Testis (tissue), 3 donors: ENCODE results near the gene KLHL14. TPM values are rescaled to one million over a fixed set of nuclear protein-coding genes. Genes with fewer than 3 reads are reported as not detected.

Source experiments
- DNase-seq: peaks from one replicate; pipeline ENCODE4 v3.0.0-alpha.2; 2019
- H3K27ac ChIP-seq, 2 donors: fragments of 200-600 bp; sonication (generic); one replicate each; pipeline ENCODE4 v1.5.1; 2019
- H3K27me3 ChIP-seq: fragments of 200-600 bp; sonication (generic); one replicate; pipeline ENCODE4 v1.5.1; 2019
- H3K36me3 ChIP-seq: fragments of 200-600 bp; sonication (generic); one replicate; pipeline ENCODE4 v1.5.1; 2017; ENCODE audit warnings: low read depth; ENCODE audit errors: missing control alignments
- H3K4me1 ChIP-seq: fragments of 200-600 bp; sonication (generic); one replicate; pipeline ENCODE4 v1.5.1; 2019
- H3K4me3 ChIP-seq, 2 donors: fragments of 200-600 bp; sonication (generic); one replicate each; pipeline ENCODE4 v1.5.1; 2017 to 2019
- H3K9me3 ChIP-seq: fragments of 200-600 bp; sonication (generic); one replicate; pipeline ENCODE4 v1.5.1; 2017
- CTCF ChIP-seq, 3 experiments: fragments of 450-650 bp in 2 of 3; fragments of 200-600 bp in 1 of 3; sonication (generic) in 1 of 3; IDR thresholded peaks; one replicate each; pipeline ENCODE4 v1.5.1; 2016 to 2019; ENCODE audit warnings: antibody characterized with exemption in 3 of 3, mild to moderate bottlenecking in 2 of 3, moderate library complexity in 1 of 3
- POLR2A ChIP-seq: fragments of 450-650 bp; IDR thresholded peaks from one replicate; pipeline ENCODE4 v1.6.1; 2017; ENCODE audit warnings: antibody characterized with exemption, mild to moderate bottlenecking, moderate library complexity
- WGBS, 2 donors: methylation state at CpG; one replicate each; pipeline ENCODE4 v1.1.5; 2018; 5-methylcytosine and 5-hydroxymethylcytosine counted together
- intact Hi-C: fragments of 100-400 bp; cut with DNase I; formaldehyde crosslinking; loops from one replicate; pipeline ENCODE4 v1.15.1; 2023; ENCODE audit warnings: low total_unique reads
- polyA plus RNA-seq: library from polyadenylated mRNA; stranded (reverse); fragments of 350-450 nt; fragmentation: Illumina TruSeq; extraction: RNeasy Lipid Tissue Mini Kit (QIAGEN cat#74804); gene quantifications from one replicate; pipeline ENCODE4 v1.2.3, GENCODE V29; 2014; ENCODE audit warnings: low read depth, low replicate concordance; ENCODE audit not compliant: insufficient read depth
- total RNA-seq, 2 donors: library from RNA; depleted of rRNA; stranded (reverse); fragments of >200 nt; gene quantifications; one replicate each; pipeline ENCODE4 v1.2.3, GENCODE V29; 2016

Gene KLHL14
- total and polyA plus RNA-seq, 3 donors from 2014 or later: 2.0 to 3.3 (median 2.7) TPM

DNA sequence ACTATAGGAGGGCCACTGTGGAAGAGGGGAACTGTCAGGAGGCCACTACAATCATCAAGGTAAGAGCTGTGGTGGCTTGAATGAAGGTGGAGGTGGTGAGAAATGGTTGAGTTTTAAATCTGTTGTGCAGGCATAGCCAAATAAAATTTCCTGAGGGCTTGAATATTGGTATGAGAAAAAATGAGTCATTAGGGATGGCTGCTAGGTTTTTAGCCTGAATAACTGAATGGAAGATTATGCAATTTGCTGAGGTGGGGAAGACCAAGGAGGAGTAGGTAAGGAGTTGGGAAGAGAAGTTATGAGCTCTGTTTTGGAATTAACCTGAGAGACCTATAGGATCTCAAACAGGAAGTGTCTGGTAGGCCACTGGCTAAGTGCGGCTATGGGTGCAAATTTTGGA lies 84.0 kb downstream of the KLHL14 start:
- Histone ChIP-seq H3K9me3 (no peaks in the 10 kb centered on the region), H3K27me3 (no peaks in the 10 kb centered on the region), H3K36me3 (no peaks in the 10 kb centered on the region), H3K4me1 (no peaks in the 10 kb centered on the region), H3K4me3 (no peak overlapping the region), H3K27ac (no peak overlapping the region)
- WGBS, 2 donors: 94 to 96% methylated on average over 1 of the region's 1 CpG
- TF ChIP-seq POLR2A: no peak
- TF ChIP-seq CTCF (IDR thresholded peaks at IDR 0.05): no peak
- intact Hi-C loops: no loop called here
- no peak for DNase-seq

DNA sequence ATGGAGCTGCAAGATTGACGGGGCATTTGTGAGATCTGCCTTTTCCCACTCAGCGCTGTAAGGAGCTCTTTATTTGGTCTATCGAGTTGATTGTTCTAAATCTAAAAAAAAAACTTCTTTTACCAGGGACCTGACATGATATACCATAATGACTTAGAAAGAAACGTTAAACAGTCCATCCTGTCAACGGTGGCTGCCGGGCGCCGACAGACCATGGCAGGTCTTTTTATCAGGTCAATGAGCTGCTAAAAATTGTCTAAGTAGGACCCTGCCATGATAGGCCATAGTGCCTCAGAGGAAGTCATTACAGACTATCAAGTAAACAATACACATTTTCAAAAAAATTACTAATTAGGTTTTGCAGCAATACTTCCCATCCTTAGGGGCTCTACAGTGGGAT lies 87.9 kb downstream of the KLHL14 start:
- Histone ChIP-seq H3K27me3 (no peaks in the 10 kb centered on the region), H3K36me3 (no peaks in the 10 kb centered on the region), H3K4me3 (no peak overlapping the region), H3K4me1 (no peaks in the 10 kb centered on the region), H3K9me3 (no peaks in the 10 kb centered on the region), H3K27ac (no peak overlapping the region)
- intact Hi-C loops: no loop called here
- WGBS, 2 donors: 76 to 78% methylated on average over 8 of the region's 8 CpGs
- no peak for DNase-seq
- no peak for TF ChIP-seq POLR2A

GRCh38 chr18:32684096-32684495 lies 88.7 kb downstream of the KLHL14 start:
- WGBS, 2 donors: 88 to 95% methylated on average over 1 of the region's 1 CpG
- H3K36me3 ChIP-seq: no peaks in the 10 kb centered on the region
- H3K27ac ChIP-seq: no peak overlapping the region
- intact Hi-C loops: no loop called here
- TF ChIP-seq CTCF (IDR thresholded peaks at IDR 0.05) (no peak), POLR2A (no peak)
- no peak for DNase-seq
- no peak overlapping the region for H3K4me3 ChIP-seq
- H3K4me1 ChIP-seq: no peaks in the 10 kb centered on the region
- H3K27me3 ChIP-seq: no peaks in the 10 kb centered on the region
- no peaks in the 10 kb centered on the region for H3K9me3 ChIP-seq

GRCh38 chr18:32683044-32683443 lies 89.8 kb downstream of the KLHL14 start:
- no peaks in the 10 kb centered on the region for H3K27me3 ChIP-seq
- no peaks in the 10 kb centered on the region for H3K9me3 ChIP-seq
- no peak for TF ChIP-seq POLR2A
- no peak for TF ChIP-seq CTCF (IDR thresholded peaks at IDR 0.05)
- H3K27ac ChIP-seq: no peak overlapping the region
- DNase-seq: no peak
- intact Hi-C loops: no loop called here
- no peak overlapping the region for H3K4me3 ChIP-seq
- H3K4me1 ChIP-seq: no peaks in the 10 kb centered on the region
- H3K36me3 ChIP-seq: no peaks in the 10 kb centered on the region
- 85 to 89% methylated on average over 4 of the region's 4 CpGs for WGBS, 2 donors

DNA sequence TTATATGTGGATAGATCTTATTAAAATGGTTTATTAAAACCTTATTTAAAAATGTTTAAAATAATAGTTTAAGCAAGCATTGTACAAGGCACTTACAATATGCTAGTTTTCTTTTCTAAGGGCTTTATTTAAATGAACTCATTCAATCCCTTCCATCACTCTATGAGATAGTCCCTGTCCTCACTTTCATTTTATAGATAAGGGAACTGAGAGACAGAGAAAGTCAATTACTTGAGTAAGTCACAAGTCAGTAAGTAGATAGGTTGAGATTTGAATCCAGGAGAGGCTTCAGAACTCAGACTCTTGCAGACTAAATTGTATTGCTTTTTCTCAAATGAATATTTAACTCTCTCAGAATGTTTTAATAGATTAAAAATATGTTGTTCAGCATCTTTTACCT lies 95.2 kb downstream of the KLHL14 start:
- no peak for DNase-seq
- intact Hi-C loops: no loop called here
- H3K27ac ChIP-seq: no peak overlapping the region

More for the DNA sequence above, 95.2 kb downstream of the KLHL14 start:
- Histone ChIP-seq H3K36me3 (no peaks in the 10 kb centered on the region), H3K9me3 (no peaks in the 10 kb centered on the region), H3K4me3 (no peak overlapping the region), H3K4me1 (no peaks in the 10 kb centered on the region), H3K27me3 (no peaks in the 10 kb centered on the region)
- TF ChIP-seq CTCF (IDR thresholded peaks at IDR 0.05) (no peak), POLR2A (no peak)
